Peyer's patch (tissue), 4 donors: ENCODE measurements around the gene ZSCAN21.

Experiments
- POLR2A ChIP-seq, 2 donors: fragments of 450-650 bp; IDR thresholded peaks; one replicate each; pipeline ENCODE4 v1.5.1; 2017; ENCODE audit warnings: antibody characterized with exemption in 2 of 2, mild to moderate bottlenecking in 2 of 2, moderate library complexity in 2 of 2
- TF ChIP-seq, protein P1 (sequence below), 6 experiments: fragments of 450-650 bp in 4 of 6; fragments of 200-600 bp in 2 of 6; sonication (generic) in 1 of 6; IDR thresholded peaks; one replicate each; pipeline ENCODE4 v1.5.1; 2017 to 2019; ENCODE audit warnings: antibody characterized with exemption in 6 of 6, mild to moderate bottlenecking in 3 of 6, moderate library complexity in 1 of 6

DNA sequence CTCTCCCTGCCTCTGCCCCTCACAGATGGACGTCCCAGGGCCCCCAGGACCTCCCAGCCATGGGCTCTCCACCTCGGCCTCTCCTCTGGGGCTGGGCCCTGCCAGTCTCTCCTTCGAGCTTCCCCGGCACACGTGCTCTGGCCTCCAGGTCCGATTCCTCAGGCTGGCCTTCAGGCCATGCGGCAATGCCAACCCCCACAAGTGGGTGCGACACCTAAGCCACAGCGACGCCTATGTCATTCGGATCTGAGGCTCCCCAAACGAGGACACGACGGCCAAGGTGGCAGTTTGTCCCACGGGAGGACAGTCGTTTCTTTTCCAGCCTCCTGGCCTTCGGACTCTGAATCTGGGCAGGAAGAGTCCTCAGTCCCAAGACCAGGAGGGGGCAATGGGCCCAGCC lies 57.1 kb downstream of the ZSCAN21 start:
- TF ChIP-seq, protein P1, sequence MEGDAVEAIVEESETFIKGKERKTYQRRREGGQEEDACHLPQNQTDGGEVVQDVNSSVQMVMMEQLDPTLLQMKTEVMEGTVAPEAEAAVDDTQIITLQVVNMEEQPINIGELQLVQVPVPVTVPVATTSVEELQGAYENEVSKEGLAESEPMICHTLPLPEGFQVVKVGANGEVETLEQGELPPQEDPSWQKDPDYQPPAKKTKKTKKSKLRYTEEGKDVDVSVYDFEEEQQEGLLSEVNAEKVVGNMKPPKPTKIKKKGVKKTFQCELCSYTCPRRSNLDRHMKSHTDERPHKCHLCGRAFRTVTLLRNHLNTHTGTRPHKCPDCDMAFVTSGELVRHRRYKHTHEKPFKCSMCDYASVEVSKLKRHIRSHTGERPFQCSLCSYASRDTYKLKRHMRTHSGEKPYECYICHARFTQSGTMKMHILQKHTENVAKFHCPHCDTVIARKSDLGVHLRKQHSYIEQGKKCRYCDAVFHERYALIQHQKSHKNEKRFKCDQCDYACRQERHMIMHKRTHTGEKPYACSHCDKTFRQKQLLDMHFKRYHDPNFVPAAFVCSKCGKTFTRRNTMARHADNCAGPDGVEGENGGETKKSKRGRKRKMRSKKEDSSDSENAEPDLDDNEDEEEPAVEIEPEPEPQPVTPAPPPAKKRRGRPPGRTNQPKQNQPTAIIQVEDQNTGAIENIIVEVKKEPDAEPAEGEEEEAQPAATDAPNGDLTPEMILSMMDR (IDR thresholded peaks at IDR 0.05), result no peak
- TF ChIP-seq POLR2A (IDR thresholded peaks at IDR 0.05), result no peak
